Measurements from ENCODE around the gene BST1. TPM values are rescaled to one million over a fixed set of nuclear protein-coding genes. Genes with fewer than 3 reads are reported as not detected.

BST1 gene
- total and polyA plus RNA-seq, 2 donors (not counting 3 experiments of a cell fraction or from before 2014, with no cell fraction given), result 10.7 to 14.0 TPM

DNA sequence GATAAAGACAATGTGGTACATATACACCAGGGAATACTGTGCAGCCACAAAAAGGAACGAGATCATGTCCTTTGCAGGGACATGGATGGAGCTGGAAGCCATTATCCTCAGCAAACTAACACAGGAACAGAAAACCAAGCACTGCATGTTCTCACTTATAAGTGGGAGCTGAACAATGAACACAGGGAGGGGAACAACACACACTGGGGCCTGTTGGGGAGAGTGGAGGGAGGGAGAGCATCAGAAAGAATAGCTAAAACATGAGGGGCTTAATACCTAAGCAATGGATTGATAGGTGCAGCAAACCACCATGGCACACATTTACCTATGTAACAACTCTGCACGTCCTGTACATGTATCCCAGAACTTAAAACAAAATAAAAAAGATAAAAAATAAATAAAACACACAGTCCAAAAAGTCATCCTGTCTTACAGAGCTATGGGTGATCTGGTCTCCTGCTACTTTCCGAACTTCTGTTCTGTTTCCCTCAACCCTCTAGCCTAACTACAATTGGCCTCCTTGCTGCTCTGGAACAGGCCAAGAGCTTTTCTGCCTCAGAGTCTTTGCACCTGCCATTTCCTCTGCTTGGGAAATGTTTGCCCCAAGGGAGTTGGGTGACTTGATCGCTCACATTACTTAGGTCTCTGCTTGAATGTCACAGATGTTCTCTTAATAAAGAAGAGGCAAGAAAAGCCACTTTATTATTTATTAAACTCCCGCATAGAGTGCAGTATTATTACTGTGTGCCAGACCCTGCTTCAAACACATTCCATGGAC, 74.2 kb downstream of the BST1 start:
- H3K4me2 ChIP-seq (ENCODE audit: insufficient read depth, low read length), result no peak overlapping the region
- no peak for TF ChIP-seq MAX (IDR thresholded peaks at IDR 0.05; ENCODE audit: insufficient read depth, insufficient read length)
- no peak for TF ChIP-seq GATA2 (IDR thresholded peaks at IDR 0.05; ENCODE audit: insufficient read depth, insufficient read length, low read depth, low read length)
- TF ChIP-seq, protein P1, sequence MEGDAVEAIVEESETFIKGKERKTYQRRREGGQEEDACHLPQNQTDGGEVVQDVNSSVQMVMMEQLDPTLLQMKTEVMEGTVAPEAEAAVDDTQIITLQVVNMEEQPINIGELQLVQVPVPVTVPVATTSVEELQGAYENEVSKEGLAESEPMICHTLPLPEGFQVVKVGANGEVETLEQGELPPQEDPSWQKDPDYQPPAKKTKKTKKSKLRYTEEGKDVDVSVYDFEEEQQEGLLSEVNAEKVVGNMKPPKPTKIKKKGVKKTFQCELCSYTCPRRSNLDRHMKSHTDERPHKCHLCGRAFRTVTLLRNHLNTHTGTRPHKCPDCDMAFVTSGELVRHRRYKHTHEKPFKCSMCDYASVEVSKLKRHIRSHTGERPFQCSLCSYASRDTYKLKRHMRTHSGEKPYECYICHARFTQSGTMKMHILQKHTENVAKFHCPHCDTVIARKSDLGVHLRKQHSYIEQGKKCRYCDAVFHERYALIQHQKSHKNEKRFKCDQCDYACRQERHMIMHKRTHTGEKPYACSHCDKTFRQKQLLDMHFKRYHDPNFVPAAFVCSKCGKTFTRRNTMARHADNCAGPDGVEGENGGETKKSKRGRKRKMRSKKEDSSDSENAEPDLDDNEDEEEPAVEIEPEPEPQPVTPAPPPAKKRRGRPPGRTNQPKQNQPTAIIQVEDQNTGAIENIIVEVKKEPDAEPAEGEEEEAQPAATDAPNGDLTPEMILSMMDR (IDR thresholded peaks at IDR 0.05; ENCODE audit: extremely low read depth in 1 of 2, insufficient read depth in 1 of 2, low read depth in 1 of 2, low read length in 2 of 2), result no peak
- TF ChIP-seq POLR2AphosphoS5 (IDR thresholded peaks at IDR 0.05; ENCODE audit: insufficient read depth, low read depth, low read length), result no peak
- TF ChIP-seq POLR2A (IDR thresholded peaks at IDR 0.05; ENCODE audit: low read depth, low read length), result no peak
- no peak for TF ChIP-seq FOS (IDR thresholded peaks at IDR 0.05; ENCODE audit: borderline replicate concordance, insufficient read depth, low read length)
- no peak for TF ChIP-seq JUN (IDR thresholded peaks at IDR 0.05; ENCODE audit: borderline replicate concordance, insufficient read depth, insufficient read length, low read depth)
- no peak for TF ChIP-seq EZH2 (IDR thresholded peaks at IDR 0.05; ENCODE audit: borderline replicate concordance, low read depth, low read length, severe bottlenecking)
- no peak for TF ChIP-seq MYC (IDR thresholded peaks at IDR 0.05; ENCODE audit: low read depth, low read length)
- no TSS peak for BruUV-seq (replicated peaks)
- H4K20me1 ChIP-seq (replicated peaks; ENCODE audit: control insufficient read depth, extremely low read depth, insufficient read depth, low read length), result no peaks in the 10 kb centered on the region
- intact Hi-C loops (cut with micrococcal nuclease), result no loop called here
- ChIA-PET CTCF (no interaction called here), POLR2A (no interaction called here)
- H3K9me1 ChIP-seq (replicated peaks; ENCODE audit: control insufficient read depth, extremely low read depth, insufficient read depth, low read length), result no peaks in the 10 kb centered on the region
- H3K9me3 ChIP-seq (replicated peaks; ENCODE audit: control insufficient read depth, insufficient read depth, low read length), result no peaks in the 10 kb centered on the region
- H3K27ac ChIP-seq (ENCODE audit: insufficient read depth, low read depth, low read length), result no peak overlapping the region
- no peak for DNase-seq (ENCODE audit: low read depth, low spot score)
- peaks cover 36 to 53% of the 10 kb centered on the region in 2 experiments for H3K27me3 ChIP-seq (ENCODE audit: control insufficient read depth in 2 of 2, insufficient read depth in 2 of 2, low read length in 2 of 2)
- dilution Hi-C loops (cut with MboI; ENCODE audit: extremely low pct_ligation_motif_present, low sequenced_read_pairs), result no loop called here
- H3K9ac ChIP-seq (replicated peaks; ENCODE audit: extremely low read depth, insufficient read depth, low read length), result no peak overlapping the region
- H3K4me1 ChIP-seq (ENCODE audit: control insufficient read depth, extremely low read depth, insufficient read depth, low read length), result peaks cover 15% of the 10 kb centered on the region
- no peaks in the 10 kb centered on the region for H3K79me2 ChIP-seq (ENCODE audit: control insufficient read depth, insufficient read depth, low read length)
- no peak for FAIRE-seq
- H3K36me3 ChIP-seq (ENCODE audit: control insufficient read depth in 2 of 2, extremely low read depth in 1 of 2, insufficient read depth in 2 of 2, low read length in 2 of 2), result no peaks in the 10 kb centered on the region
- H3K4me3 ChIP-seq (replicated peaks in 1 of 3; ENCODE audit: insufficient read depth in 1 of 3, low read depth in 1 of 3, low read length in 3 of 3), result no peak overlapping the region
- H2AFZ ChIP-seq (ENCODE audit: low read depth, low read length), result no peak overlapping the region
